DOHH2 (cell line): ENCODE measurements around the gene HEATR5A.

Experiments
- CTCF ChIP-seq: fragments of 200-600 bp; sonication (generic); IDR thresholded peaks from one replicate; pipeline ENCODE4 v1.5.1; 2014; ENCODE audit warnings: antibody characterized with exemption, mild to moderate bottlenecking, low read depth, low read length; ENCODE audit not compliant: poor library complexity, severe bottlenecking
- EZH2phosphoT487 ChIP-seq: fragments of 200-600 bp; sonication (generic); IDR thresholded peaks from 2 replicates; pipeline ENCODE4 v1.6.1; 2017; ENCODE audit warnings: borderline replicate concordance, mild to moderate bottlenecking, antibody characterized with exemption, low read length, moderate library complexity, mixed read lengths

GRCh38 chr14:31408421-31408820 lies 11.9 kb downstream of the HEATR5A start:
- TF ChIP-seq CTCF, result no peak
- no peak for TF ChIP-seq EZH2phosphoT487
